Measurements from ENCODE around the gene TRAF2. TPM values are rescaled to one million over a fixed set of nuclear protein-coding genes. Genes with fewer than 3 reads are reported as not detected.
A peak's percentile ranks its signal among the peaks of the same experiment; 100 is the strongest.

The TRAF2 gene
- total and polyA plus RNA-seq, 2 of the 8 experiments (the other 6 are each of a cell fraction or from before 2014, with no cell fraction given), result 26.9 to 50.2 TPM

DNA sequence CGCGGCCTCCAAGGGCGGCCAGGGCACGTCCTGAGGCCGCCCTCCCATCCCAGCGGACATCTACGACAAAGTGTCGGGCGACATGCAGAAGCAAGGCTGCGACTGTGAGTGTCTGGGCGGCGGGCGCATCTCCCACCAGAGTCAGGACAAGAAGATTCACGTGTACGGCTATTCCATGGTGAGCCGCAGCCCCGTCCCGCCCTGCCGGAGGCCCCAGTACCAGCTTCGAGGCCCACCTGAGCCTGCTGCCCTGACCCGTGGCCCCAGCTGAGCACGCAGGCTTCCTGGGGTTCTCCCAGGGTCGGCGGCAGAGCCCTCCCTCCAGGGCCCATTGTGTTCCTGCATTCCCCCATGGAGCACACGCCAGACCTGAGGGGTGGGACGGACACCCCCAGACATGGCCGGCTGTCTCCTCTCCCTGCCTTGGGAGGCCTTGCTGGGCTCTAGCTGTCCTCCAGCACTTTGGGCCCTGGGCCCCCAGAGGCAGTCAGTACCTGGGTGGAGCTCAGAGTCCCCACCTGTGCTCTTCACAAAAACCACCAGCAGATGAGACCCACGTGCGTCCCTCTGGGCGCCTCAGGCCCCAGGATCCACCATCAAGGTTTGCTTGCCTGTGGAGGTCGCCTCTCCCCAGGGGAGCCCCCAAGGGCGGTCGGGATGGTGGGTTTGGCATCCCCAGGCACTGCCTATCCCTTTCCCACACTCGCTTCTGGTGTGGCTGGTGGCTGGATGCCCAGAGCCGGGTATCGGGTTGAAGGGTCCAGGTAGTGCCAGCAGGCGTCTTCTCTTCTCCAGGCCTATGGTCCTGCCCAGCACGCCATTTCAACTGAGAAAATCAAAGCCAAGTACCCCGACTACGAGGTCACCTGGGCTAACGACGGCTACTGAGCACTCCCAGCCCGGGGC is 36.1 kb upstream of the TRAF2 start:
- Histone ChIP-seq H3K79me2 (ENCODE audit: control insufficient read depth in 1 of 2, insufficient read depth in 2 of 2, low read length in 2 of 2) (no peaks in the 10 kb centered on the region), H2BK15ac (ENCODE audit: low read length) (no peak overlapping the region; the same call in 1 of the 2 replicates), H2AFZ (ENCODE audit: low read length) (no peak overlapping the region), H3K27me3 (replicated peaks in 1 of 4; ENCODE audit: control insufficient read depth in 3 of 4, extremely low read depth in 1 of 4, insufficient read depth in 3 of 4, low read length in 3 of 4) (peaks cover 2 to 12% (median 7%) of the 10 kb centered on the region in 4 experiments; a peak in 6 of 7 replicates), H3K4me1 (replicated peaks in 1 of 4; ENCODE audit: control insufficient read depth in 3 of 4, insufficient read depth in 4 of 4, low read length in 3 of 4) (peaks cover 0 to 18% (median 8%) of the 10 kb centered on the region in 4 experiments; a peak in 5 of 7 replicates), H3K9ac (replicated peaks in 1 of 4; ENCODE audit: extremely low read depth in 1 of 4, low read depth in 3 of 4, low read length in 3 of 4) (peak overlapping the region in 2 of 4 experiments; percentile 45 to 55; a peak in 1 of 7 replicates), H2BK12ac (ENCODE audit: low read depth, low read length) (peak overlapping the region; percentile 1; the same call in 1 of the 2 replicates), H2BK120ac (replicated peaks; ENCODE audit: low read depth, low read length) (no peak overlapping the region), H3K27ac (ENCODE audit: low read depth, low read length) (peak overlapping the region; percentile 67), H2BK20ac (ENCODE audit: low read length) (no peak overlapping the region), H4K20me1 (replicated peaks in 1 of 2; ENCODE audit: control insufficient read depth in 1 of 2, insufficient read depth in 2 of 2, low read length in 2 of 2) (peaks cover 7 to 8% of the 10 kb centered on the region in 2 experiments), H3K56ac (replicated peaks; ENCODE audit: insufficient read length, low read depth, low read length) (no peak overlapping the region), H2BK5ac (ENCODE audit: low read depth, low read length) (peak overlapping the region; percentile 98; the same call in 1 of the 2 replicates), H3K9me3 (ENCODE audit: insufficient read depth in 2 of 2, low read depth in 1 of 2, low read length in 1 of 2) (no peaks in the 10 kb centered on the region), H4K91ac (replicated peaks; ENCODE audit: insufficient read length, low read length) (no peak overlapping the region), H3K18ac (ENCODE audit: extremely low read depth, low read length) (peak overlapping the region; percentile 19; the same call in 1 of the 2 replicates), H3K23me2 (ENCODE audit: low read depth, low read length) (peaks cover 13% of the 10 kb centered on the region), H3K4ac (replicated peaks; ENCODE audit: insufficient read length, low read depth, low read length) (no peak overlapping the region), H3K23ac (ENCODE audit: insufficient read length) (no peak overlapping the region), H3K14ac (ENCODE audit: insufficient read length) (no peak overlapping the region), H3K36me3 (ENCODE audit: control insufficient read depth in 2 of 4, insufficient read depth in 4 of 4, low read length in 3 of 4) (peaks cover 0 to 7% (median 3%) of the 10 kb centered on the region in 4 experiments; a peak in 4 of 8 replicates), H3K4me2 (ENCODE audit: insufficient read depth in 1 of 2, low read depth in 2 of 2, low read length in 2 of 2) (peak overlapping the region; percentile 75 to 98), H4K8ac (ENCODE audit: extremely low read depth, insufficient read depth, low read length) (no peak overlapping the region; the same call in 1 of the 2 replicates), H2AK5ac (ENCODE audit: low read depth, low read length) (no peak overlapping the region), H3K79me1 (ENCODE audit: low read depth, low read length) (no peaks in the 10 kb centered on the region; the same call in 1 of the 2 replicates), H4K5ac (ENCODE audit: insufficient read length, low read depth, low read length) (peak overlapping the region; percentile 15), H3K4me3 (ENCODE audit: extremely low read depth in 1 of 4, insufficient read depth in 2 of 4, low read depth in 3 of 4, low read length in 4 of 4) (peak overlapping the region; percentile 56 to 89 (median 72))
- no peak for FAIRE-seq
- TF ChIP-seq, protein P1, sequence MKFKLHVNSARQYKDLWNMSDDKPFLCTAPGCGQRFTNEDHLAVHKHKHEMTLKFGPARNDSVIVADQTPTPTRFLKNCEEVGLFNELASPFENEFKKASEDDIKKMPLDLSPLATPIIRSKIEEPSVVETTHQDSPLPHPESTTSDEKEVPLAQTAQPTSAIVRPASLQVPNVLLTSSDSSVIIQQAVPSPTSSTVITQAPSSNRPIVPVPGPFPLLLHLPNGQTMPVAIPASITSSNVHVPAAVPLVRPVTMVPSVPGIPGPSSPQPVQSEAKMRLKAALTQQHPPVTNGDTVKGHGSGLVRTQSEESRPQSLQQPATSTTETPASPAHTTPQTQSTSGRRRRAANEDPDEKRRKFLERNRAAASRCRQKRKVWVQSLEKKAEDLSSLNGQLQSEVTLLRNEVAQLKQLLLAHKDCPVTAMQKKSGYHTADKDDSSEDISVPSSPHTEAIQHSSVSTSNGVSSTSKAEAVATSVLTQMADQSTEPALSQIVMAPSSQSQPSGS (IDR thresholded peaks at IDR 0.05; ENCODE audit: low read length), result no peak
- TF ChIP-seq POLR2AphosphoS5 (IDR thresholded peaks at IDR 0.05; ENCODE audit: low read depth, low read length), result peak; percentile 46; the same call in 1 of the 2 replicates
- no peak for DNase-seq (ENCODE audit: low read depth in 1 of 2, low spot score in 2 of 2)
- WGBS, 2 experiments (ENCODE audit: extremely low coverage in 1 of 2, insufficient coverage in 1 of 2, insufficient read length in 1 of 2, insufficient replicate concordance in 2 of 2, low coverage in 1 of 2, low lambda C conversion rate in 2 of 2, missing lambda C conversion rate in 1 of 2), result 76% methylated on average over 43 of the region's 43 CpGs; no CpG with 5 or more reads in 1 of the 2 experiments
- CTCF ChIA-PET (ENCODE audit: partially characterized antibody), result interaction anchor here (1.5 kb wide), 1 partner anchor 9 kb away, joined by 5 read pairs; no protein-coding TSS in a partner anchor
- POLR2A ChIA-PET (ENCODE audit: partially characterized antibody), result interaction anchor here (0.6 to 16.2 kb wide), 7 partner anchors 11 to 74 kb away, joined by 3 to 248 read pairs (median 4); partner anchors contain the start of genes AJM1 and EDF1

Data from H1 (cell line).